PC-9 (cell line): Measurements from ENCODE around the gene CCDC181.

Source experiments
- EZH2 ChIP-seq: fragments of 200-600 bp; sonication (generic); IDR thresholded peaks from 2 replicates; pipeline ENCODE4 v1.8.0; 2017; ENCODE audit warnings: antibody characterized with exemption, low read depth
- TF ChIP-seq, protein P1 (sequence below): fragments of 200-600 bp; sonication (generic); conservative IDR thresholded peaks from 2 replicates; pipeline ENCODE4 v1.6.1; 2017; ENCODE audit warnings: mixed run types, antibody characterized with exemption, mild to moderate bottlenecking, moderate library complexity

- TF ChIP-seq, protein P1, sequence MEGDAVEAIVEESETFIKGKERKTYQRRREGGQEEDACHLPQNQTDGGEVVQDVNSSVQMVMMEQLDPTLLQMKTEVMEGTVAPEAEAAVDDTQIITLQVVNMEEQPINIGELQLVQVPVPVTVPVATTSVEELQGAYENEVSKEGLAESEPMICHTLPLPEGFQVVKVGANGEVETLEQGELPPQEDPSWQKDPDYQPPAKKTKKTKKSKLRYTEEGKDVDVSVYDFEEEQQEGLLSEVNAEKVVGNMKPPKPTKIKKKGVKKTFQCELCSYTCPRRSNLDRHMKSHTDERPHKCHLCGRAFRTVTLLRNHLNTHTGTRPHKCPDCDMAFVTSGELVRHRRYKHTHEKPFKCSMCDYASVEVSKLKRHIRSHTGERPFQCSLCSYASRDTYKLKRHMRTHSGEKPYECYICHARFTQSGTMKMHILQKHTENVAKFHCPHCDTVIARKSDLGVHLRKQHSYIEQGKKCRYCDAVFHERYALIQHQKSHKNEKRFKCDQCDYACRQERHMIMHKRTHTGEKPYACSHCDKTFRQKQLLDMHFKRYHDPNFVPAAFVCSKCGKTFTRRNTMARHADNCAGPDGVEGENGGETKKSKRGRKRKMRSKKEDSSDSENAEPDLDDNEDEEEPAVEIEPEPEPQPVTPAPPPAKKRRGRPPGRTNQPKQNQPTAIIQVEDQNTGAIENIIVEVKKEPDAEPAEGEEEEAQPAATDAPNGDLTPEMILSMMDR: no peak
- TF ChIP-seq EZH2: no peak
Measured at GRCh38 chr1:169368406-169368769, 58.9 kb downstream of the CCDC181 start.
